Neural progenitor cell (in vitro differentiated cells): ENCODE results near the gene DDX10. TPM values are rescaled to one million over a fixed set of nuclear protein-coding genes. Genes with fewer than 3 reads are reported as not detected.

Experiments used
- DNase-seq: peaks from one replicate; pipeline ENCODE4 v3.0.0-alpha.2; 2016; ENCODE audit warnings: low spot score
- H2AFZ ChIP-seq: fragments of 200-600 bp; sonication (generic); replicated peaks from 2 replicates; pipeline ENCODE4 v1.6.1; 2016; ENCODE audit warnings: antibody characterized with exemption
- H3F3A ChIP-seq: fragments of 200-600 bp; sonication (generic); 2 replicates; pipeline ENCODE4 v1.6.1; 2016; ENCODE audit warnings: antibody characterized with exemption, low read depth
- H3K27ac ChIP-seq: fragments of 200-600 bp; sonication (generic); 2 replicates; pipeline ENCODE4 v1.5.1; 2016; ENCODE audit warnings: mild to moderate bottlenecking
- H3K27me3 ChIP-seq: fragments of 200-600 bp; sonication (generic); 2 replicates; pipeline ENCODE4 v1.6.1; 2016; ENCODE audit warnings: mild to moderate bottlenecking, moderate library complexity
- H3K36me3 ChIP-seq: fragments of 200-600 bp; sonication (generic); 2 replicates; pipeline ENCODE4 v1.5.1; 2016
- H3K4me1 ChIP-seq: fragments of 200-600 bp; sonication (generic); 2 replicates; pipeline ENCODE4 v1.6.1; 2016; ENCODE audit warnings: mixed run types
- H3K4me2 ChIP-seq: fragments of 200-600 bp; sonication (generic); 2 replicates; pipeline ENCODE4 v1.6.1; 2016
- H3K4me3 ChIP-seq: fragments of 200-600 bp; sonication (generic); 2 replicates; pipeline ENCODE4 v1.5.1; 2016
- H3K79me2 ChIP-seq: fragments of 200-600 bp; sonication (generic); 2 replicates; pipeline ENCODE4 v1.6.1; 2016; ENCODE audit warnings: low read depth
- H3K9ac ChIP-seq: fragments of 200-600 bp; sonication (generic); 2 replicates; pipeline ENCODE4 v1.6.1; 2016
- H3K9me3 ChIP-seq: fragments of 200-600 bp; sonication (generic); 2 replicates; pipeline ENCODE4 v1.5.1; 2016; ENCODE audit warnings: low read depth
- H4K20me1 ChIP-seq: fragments of 200-600 bp; sonication (generic); 2 replicates; pipeline ENCODE4 v1.6.1; 2016; ENCODE audit warnings: low read depth
- H3K27ac Mint-ChIP-seq: 3 replicates; pipeline ENCODE4 v1.8.0; 2021; ENCODE audit warnings: mixed read lengths
- H3K27me3 Mint-ChIP-seq: 2 replicates; pipeline ENCODE4 v1.8.0; 2022; ENCODE audit warnings: low read depth, mild to moderate bottlenecking, inconsistent platforms, moderate library complexity, mixed read lengths; ENCODE audit not compliant: insufficient read depth
- H3K36me3 Mint-ChIP-seq: 3 replicates; pipeline ENCODE4 v1.8.0; 2021; ENCODE audit warnings: mixed read lengths
- H3K4me1 Mint-ChIP-seq: 3 replicates; pipeline ENCODE4 v1.8.0; 2021; ENCODE audit warnings: mixed read lengths
- H3K4me3 Mint-ChIP-seq: 3 replicates; pipeline ENCODE4 v1.8.0; 2021; ENCODE audit warnings: mild to moderate bottlenecking, moderate library complexity, mixed read lengths
- H3K9me3 Mint-ChIP-seq: 3 replicates; pipeline ENCODE4 v1.8.0; 2020; ENCODE audit warnings: mixed read lengths
- CTCF ChIP-seq: fragments of 200-600 bp; sonication (generic); IDR thresholded peaks from 2 replicates; pipeline ENCODE4 v1.5.1; 2017; ENCODE audit warnings: antibody characterized with exemption, mild to moderate bottlenecking
- EZH2 ChIP-seq: fragments of 200-600 bp; sonication (generic); IDR thresholded peaks from 2 replicates; pipeline ENCODE4 v1.6.1; 2017; ENCODE audit warnings: antibody characterized with exemption, mild to moderate bottlenecking, moderate library complexity
- EZH2phosphoT487 ChIP-seq: fragments of 200-600 bp; sonication (generic); IDR thresholded peaks from 2 replicates; pipeline ENCODE4 v1.6.1; 2017; ENCODE audit warnings: antibody characterized with exemption
- total RNA-seq: library from RNA; depleted of rRNA; stranded (reverse); fragments of >200 nt; gene quantifications from 2 replicates; pipeline ENCODE4 v1.2.3, GENCODE V29; 2015; ENCODE audit warnings: low replicate concordance

The DDX10 gene
- total RNA-seq, 1 donor from 2014 or later = 34.1 TPM

GRCh38 chr11:108873310-108873709 is 208.4 kb downstream of the DDX10 start:
- H3K4me2 ChIP-seq = no peak overlapping the region

GRCh38 chr11:108873941-108874340 is 209.1 kb downstream of the DDX10 start:
- Histone ChIP-seq H3K9me3 (no peaks in the 10 kb centered on the region), H3K4me3 (no peak overlapping the region), H3K27ac (no peak overlapping the region), H3K27me3 (no peaks in the 10 kb centered on the region), H3K4me2 (no peak overlapping the region), H3K9ac (no peak overlapping the region), H2AFZ (no peak overlapping the region), H4K20me1 (no peaks in the 10 kb centered on the region), H3K4me1 (no peaks in the 10 kb centered on the region), H3K36me3 (no peaks in the 10 kb centered on the region), H3F3A (no peaks in the 10 kb centered on the region), H3K79me2 (no peaks in the 10 kb centered on the region)
- Mint-ChIP-seq H3K36me3 (no peaks in the 10 kb centered on the region), H3K4me1 (peaks cover 3% of the 10 kb centered on the region), H3K27ac (no peak overlapping the region), H3K4me3 (no peak overlapping the region), H3K9me3 (no peaks in the 10 kb centered on the region), H3K27me3 (no peaks in the 10 kb centered on the region)
- no peak for TF ChIP-seq EZH2
- TF ChIP-seq CTCF = no peak
- TF ChIP-seq EZH2phosphoT487 = no peak
- no peak for DNase-seq

More at GRCh38 chr11:108873310-108873709, 208.4 kb downstream of the DDX10 start:
- Histone ChIP-seq H2AFZ (no peak overlapping the region), H3K4me1 (no peaks in the 10 kb centered on the region), H3K4me3 (no peak overlapping the region), H4K20me1 (no peaks in the 10 kb centered on the region), H3K9me3 (no peaks in the 10 kb centered on the region), H3K27ac (no peak overlapping the region), H3F3A (no peaks in the 10 kb centered on the region), H3K27me3 (no peaks in the 10 kb centered on the region), H3K36me3 (no peaks in the 10 kb centered on the region), H3K79me2 (no peaks in the 10 kb centered on the region), H3K9ac (no peak overlapping the region)
- Mint-ChIP-seq H3K4me3 (no peak overlapping the region), H3K27ac (no peak overlapping the region), H3K36me3 (no peaks in the 10 kb centered on the region), H3K27me3 (no peaks in the 10 kb centered on the region), H3K4me1 (peaks cover 3% of the 10 kb centered on the region), H3K9me3 (no peaks in the 10 kb centered on the region)
- TF ChIP-seq CTCF (no peak), EZH2phosphoT487 (no peak), EZH2 (no peak)
- no peak for DNase-seq

- no peaks in the 10 kb centered on the region for H3K36me3 Mint-ChIP-seq
- H3K4me1 Mint-ChIP-seq = peaks cover 3% of the 10 kb centered on the region
Measured at GRCh38 chr11:108875134-108875533, 210.3 kb downstream of the DDX10 start.

More at GRCh38 chr11:108875134-108875533, 210.3 kb downstream of the DDX10 start:
- no peak for DNase-seq
- H3K4me3 ChIP-seq = no peak overlapping the region
- no peaks in the 10 kb centered on the region for H3F3A ChIP-seq
- H3K27ac ChIP-seq = no peak overlapping the region
- no peak overlapping the region for H2AFZ ChIP-seq
- no peaks in the 10 kb centered on the region for H3K4me1 ChIP-seq
- H3K27me3 ChIP-seq = no peaks in the 10 kb centered on the region
- H3K36me3 ChIP-seq = no peaks in the 10 kb centered on the region
- H3K27ac Mint-ChIP-seq = no peak overlapping the region
- no peaks in the 10 kb centered on the region for H3K9me3 ChIP-seq
- no peaks in the 10 kb centered on the region for H3K79me2 ChIP-seq
- H3K4me3 Mint-ChIP-seq = no peak overlapping the region
- no peak overlapping the region for H3K4me2 ChIP-seq
- H3K9ac ChIP-seq = no peak overlapping the region
- no peaks in the 10 kb centered on the region for H3K27me3 Mint-ChIP-seq
- TF ChIP-seq CTCF = no peak
- TF ChIP-seq EZH2phosphoT487 = no peak
- TF ChIP-seq EZH2 = no peak
- H3K9me3 Mint-ChIP-seq = no peaks in the 10 kb centered on the region
- no peaks in the 10 kb centered on the region for H4K20me1 ChIP-seq
